Smooth muscle cell of the brain vasculature (primary cell): ENCODE results near the gene CFAP57.

ENCODE experiments used
- DNase-seq: peaks from one replicate; pipeline ENCODE4 v3.0.0-alpha.2; 2012; ENCODE audit warnings: low read depth, low spot score

Gene CFAP57

GRCh38 chr1:43253876-43254275 lies 81.7 kb downstream of the CFAP57 start:
- no peak for DNase-seq

DNA sequence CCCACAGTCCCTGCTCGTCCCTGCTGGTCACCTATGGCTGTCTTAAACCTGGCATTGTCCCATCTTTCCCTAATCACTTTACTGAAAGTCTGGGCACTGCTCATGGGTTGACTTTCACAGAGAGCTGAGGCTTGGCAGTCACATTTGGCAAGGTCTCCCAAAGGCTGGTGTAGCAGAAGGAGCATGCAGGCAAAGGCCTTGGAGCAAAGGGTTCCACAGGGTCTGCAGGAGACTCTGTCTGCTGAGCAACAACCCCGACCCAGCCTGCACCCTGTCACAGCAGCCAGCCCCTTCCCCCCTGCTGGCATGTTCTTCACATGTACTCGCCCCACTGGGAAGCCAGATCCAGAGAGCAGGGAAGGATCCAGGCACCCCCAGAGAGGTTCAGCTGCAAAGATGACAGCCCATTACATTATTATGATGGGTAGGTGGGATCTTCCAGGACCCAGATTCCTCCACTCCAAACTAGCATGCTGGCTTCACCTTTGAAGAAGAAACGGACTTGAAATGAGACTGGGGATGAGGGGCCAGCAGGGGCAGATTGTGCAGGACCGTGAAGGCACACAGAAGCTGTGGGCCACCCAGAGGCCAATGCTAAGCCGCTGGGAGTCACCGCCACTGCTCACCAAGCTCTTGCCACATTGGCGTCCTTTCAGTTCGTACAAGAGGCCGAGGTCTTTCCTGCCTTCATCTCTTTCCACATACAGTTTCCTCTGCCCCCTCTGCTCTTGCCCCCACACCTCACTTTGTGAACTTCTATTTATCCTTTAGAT lies 83.5 kb downstream of the CFAP57 start:
- DNase-seq = no peak

DNA sequence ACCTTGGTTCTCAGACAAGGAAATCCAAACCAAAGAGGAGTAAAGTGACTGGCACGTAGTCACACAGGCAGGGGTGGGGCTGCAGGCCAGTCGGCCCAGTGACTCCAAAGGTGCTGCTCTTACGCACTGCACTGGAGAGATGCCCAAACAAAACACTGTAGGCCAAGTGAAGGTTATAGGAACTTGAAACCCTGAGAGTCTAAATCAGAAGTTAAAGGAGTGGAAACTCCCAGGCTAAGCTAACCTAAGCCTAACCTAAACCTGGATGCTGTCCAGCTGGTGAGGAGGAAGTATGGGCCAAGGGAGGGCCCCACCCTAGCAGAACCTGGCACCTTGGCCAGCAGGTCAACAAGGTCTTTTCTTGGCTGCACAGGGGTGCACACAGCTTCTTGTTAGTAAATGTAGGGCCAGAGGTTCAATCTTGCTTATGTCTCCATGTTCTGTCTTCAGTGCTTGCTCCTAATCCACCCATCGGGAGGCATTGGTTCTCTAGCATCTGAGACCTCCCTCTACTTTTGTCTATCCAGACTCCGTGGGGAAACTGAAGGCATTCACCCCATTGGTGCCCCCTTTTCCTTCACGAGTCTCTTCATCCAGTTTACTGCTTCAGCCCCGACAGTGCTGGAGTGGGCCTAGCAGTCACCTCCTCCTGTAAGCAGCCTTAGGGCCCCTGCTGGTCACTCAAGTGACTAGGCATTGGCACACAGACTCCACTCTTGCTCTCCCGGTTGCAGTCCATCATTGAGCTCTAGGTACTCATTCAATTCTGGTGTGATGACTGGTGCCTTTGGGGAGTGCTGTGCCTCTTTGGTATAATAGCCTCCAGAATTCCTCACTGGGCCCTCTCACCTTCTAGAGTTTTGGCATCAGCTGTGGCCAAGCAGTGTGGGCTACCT lies 84.8 kb downstream of the CFAP57 start:
- DNase-seq = no peak

GRCh38 chr1:43258370-43258769 lies 86.2 kb downstream of the CFAP57 start:
- no peak for DNase-seq

GRCh38 chr1:43265431-43265830 lies 93.3 kb downstream of the CFAP57 start:
- DNase-seq = no peak

- no peak for DNase-seq
These were observed 94.8 kb downstream of the CFAP57 start for GRCh38 chr1:43266881-43267280.

GRCh38 chr1:43267291-43267805 lies 95.2 kb downstream of the CFAP57 start:
- DNase-seq = peak; percentile 4

DNA sequence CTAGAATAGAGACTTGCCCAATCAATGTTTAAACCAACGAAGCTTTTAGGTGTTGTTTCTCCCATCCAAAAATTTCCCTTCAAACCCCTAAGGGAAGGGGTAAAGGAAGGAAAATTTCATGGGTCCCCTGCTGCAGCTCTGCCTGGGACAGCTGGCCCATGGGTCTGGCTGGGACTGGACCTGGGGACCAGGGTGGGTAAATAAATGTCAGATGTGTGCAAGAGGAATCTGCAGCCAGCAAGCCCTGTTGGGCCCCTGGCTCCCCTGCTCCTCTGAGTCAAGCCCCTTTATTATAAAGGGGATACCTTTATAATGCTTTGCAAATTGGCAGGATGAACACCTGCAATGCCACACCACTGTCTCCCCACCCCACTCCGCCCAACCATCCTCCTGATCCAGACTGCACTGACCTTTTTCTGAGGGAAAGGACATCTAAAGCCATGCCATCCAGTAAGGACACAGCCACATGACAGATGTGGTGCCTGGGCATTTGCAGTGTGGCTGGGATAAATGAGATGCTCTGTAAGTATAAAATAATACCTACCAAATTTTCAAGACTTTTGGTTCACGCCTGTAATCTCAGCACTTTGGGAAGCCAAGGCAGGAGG lies 95.8 kb downstream of the CFAP57 start:
- DNase-seq = no peak

DNA sequence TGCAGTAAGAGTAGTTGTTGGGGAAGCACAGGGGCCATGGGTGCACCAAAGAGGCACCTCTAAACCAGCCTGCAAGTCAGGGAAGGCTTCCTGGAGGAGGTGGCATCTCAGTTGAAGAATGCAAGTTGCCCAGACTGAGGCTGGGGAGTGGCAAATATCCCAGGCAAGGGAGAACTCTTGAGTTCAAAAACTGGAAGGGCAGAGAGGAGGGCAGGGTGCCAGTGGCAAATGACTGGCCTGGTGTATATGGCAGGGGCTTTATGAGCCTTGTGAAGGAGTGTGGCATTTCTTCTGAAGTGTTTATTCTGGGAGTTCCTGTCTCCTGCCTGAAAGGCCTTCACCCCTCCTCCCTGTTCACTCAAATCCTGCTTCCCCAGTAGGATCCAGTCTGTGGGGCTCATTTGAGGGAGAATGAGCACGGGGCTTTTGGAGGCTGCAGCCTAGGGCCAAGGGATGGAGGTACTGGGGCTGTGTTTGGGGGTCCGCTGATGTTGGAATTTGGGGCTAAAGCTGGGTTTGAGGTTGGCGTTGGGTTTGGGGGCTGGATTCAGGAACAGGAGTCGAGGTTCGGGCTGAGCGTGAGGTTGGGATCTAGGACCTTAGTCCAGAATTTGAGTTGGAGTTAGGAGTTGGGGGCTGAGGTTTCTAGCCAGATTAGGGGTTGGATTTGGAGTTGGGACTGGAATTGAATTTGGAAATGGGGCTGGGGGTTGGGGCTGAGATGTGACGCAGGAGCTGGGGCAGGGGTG lies 97.7 kb downstream of the CFAP57 start, which contains the start of gene TMEM125:
TMEM125 (plus strand) TSS at position 357 of the 749 bp plus-strand sequence. CDS start 2,740 bp downstream, outside the sequence.
- no peak for DNase-seq

DNA sequence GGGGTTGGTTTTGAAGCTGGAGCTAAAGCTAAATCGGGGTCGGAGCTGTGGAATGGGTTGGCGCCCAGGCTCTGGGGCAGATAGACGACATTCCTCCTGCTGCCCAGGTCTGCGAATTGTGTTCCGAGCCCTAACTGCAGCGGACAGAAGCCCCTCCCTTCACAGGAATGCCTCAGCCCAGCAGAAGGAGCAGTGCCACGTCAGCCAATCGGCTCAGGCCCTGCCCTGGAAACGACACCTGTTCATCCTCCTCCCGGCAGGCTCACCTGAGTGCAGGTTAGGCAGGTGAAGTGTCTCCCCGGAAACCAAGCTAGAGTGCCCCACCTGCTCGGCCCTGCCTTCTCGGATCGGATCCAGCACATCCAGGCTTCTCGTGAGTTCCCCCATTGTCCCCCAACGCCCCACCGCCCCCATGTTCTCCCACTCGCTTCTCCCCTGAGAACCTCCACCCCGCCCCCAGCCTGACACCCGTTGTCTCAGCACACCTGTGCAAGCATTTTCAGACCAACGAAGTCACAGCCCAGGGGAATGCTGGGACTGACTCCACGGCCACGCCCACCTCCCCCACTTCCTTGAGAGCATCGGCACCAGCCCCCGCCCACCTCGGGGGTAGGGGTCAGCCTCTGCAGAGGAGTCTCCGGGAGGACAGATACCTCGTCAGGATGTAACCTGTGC lies 98.4 kb downstream of the CFAP57 start:
- no peak for DNase-seq

DNA sequence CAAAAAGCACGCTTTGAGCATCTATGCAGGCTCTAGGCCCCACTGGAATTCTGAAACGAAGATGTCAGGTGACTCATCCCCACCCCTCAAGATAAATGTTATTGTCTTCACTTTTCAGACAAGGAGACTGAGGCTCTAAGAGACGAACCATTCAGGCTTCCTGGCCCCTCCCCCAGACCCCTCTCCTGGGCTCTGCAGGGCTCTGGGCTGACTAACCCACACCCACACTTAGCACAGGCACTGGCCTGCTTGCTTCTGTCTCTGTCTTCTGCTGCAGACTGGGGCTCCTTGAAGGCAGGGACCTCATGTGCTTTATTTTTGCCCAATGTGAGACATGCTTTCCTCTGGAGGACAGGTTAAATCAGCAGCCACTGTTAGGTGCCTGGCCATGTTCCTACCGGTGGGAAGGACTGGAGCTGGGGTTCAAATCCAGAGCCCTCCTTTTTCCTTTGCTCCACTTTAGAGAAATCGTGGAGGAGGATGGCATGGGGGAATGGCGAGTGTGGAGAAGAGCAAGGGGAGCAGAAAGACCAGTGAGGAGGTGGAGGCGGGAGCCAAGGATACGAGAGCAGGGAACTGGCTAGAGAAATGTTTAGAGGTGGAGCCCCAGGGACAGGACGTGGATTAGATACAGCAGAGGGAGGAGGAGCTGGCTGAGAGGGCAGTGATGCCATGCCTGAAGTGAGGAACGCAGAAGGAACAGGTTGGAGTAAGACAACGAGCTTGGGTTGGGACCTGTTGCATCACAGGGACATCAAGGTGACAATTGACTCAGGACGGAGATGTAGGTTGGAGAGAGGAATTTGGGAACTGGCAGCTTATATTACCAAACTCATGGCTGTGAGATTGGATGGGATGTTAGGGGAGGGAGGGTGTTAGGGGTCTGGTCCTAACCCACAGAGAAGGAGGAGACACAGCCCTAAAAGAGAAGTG lies 99.3 kb downstream of the CFAP57 start:
- DNase-seq = no peak

DNA sequence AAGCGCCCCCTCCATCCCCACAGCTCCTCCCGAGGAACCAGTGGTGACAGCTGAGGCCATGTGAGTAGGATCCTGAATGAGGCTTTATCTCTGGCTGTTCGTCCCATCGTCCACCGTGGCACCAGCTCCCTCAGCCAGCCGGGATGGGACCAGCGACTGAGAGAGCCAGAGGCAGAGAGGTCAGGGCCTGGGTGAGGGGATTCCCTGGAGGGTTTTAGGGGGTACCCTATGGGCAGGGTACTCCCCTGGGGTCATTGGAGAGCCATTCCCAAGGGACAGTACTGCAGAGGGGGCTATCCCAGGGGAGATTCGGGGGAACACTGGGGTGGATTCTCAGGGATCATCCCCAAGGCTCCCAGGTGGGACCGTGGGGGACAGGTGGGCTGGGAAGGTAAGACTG lies 100.0 kb downstream of the CFAP57 start:
- no peak for DNase-seq

DNA sequence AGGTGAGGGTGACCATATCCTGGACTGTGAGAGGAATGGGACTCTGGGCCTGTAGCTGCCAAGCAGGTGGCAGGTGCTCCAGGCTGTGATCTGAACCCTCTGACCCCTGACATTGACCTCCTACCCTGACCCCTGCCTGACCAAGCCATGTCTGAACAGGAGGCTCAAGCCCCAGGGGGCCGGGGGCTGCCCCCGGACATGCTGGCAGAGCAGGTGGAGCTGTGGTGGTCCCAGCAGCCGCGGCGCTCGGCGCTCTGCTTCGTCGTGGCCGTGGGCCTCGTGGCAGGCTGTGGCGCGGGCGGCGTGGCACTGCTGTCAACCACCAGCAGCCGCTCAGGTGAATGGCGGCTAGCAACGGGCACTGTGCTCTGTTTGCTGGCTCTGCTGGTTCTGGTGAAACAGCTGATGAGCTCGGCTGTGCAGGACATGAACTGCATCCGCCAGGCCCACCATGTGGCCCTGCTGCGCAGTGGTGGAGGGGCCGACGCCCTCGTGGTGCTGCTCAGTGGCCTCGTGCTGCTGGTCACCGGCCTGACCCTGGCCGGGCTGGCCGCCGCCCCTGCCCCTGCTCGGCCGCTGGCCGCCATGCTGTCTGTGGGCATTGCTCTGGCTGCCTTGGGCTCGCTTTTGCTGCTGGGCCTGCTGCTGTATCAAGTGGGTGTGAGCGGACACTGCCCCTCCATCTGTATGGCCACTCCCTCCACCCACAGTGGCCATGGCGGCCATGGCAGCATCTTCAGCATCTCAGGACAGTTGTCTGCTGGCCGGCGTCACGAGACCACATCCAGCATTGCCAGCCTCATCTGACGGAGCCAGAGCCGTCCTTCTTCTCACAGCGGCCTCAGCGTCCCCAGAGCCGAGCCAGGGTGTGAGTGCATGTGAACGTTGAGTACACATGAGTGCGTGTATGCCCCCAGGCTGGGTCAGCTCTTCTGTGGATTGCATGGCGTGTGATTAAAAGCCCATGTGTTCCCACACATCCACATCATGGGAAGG lies 100.7 kb downstream of the CFAP57 start:
- DNase-seq = no peak

- DNase-seq = no peak
These were observed 101.6 kb downstream of the CFAP57 start for GRCh38 chr1:43273708-43274107.

DNA sequence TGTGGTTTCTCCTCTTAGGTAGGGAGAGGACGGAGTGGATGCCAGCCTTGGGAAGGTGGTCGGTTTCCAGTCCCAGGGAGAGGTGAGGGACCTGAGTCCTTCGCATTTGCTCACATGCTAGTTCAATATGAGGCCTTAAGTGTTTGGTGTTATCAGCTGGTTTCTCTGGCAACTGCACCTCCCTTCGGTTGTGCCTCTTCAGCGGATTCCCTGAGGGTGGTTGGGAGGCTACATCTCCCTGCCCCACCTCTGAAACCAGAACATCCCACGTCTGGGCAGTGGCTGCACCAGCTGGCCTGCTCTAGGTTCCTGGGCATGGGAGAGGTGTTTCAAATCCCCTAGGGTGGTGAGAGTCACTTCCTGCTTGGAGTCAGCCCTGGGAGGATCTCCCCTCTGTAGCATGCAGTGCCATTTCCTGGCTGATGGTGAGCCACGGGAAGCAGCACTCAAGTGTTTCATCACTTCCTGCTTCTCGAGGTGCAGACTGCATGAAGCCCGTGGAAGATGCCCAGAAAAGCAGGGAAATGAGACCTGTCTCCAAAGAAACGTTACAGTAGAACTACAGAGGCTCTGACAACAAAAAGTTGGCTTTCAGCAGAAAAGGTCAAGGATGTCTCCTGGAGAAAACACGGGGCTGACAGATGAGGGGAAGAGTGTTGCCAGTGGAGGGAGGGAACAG lies 102.1 kb downstream of the CFAP57 start:
- DNase-seq = no peak

- DNase-seq = no peak
These were observed 102.7 kb downstream of the CFAP57 start for GRCh38 chr1:43274804-43275180.

DNA sequence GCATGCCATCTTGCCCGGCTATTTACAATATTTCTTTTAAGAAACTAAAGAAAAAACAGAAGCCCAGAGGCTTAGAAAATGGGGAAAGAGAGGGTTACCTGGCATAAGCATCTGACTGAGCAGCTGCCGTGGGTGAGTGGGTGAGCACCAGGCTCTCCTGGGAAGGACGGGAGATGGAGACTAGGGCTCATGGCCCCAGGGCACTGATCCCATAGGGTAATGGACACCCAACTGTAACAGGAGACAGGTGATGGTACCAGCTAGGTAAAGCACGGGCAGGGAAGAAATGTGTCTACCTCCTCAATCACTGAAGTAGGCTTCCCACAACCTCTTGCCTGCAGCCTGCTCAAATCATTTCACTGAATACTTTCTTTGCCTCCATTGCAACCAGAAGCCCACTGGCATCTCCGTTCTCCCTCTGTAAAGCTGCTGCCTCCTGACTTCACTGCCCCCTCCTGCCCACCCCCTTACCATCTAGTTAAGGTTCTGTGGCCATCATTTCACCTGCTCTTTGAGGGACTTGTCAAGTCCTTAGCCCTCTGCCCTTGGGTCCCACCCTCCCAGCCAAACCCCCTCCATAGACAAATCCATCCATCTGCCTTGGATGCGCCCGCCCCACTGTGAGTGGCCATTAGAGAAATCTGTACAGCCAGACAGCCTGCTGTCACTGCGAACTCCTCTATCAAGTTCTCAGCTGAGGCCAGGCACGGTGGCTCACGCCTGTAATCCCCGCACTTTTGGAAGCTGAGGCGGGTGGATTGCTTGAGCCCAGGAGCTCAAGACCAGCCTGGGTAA lies 103.9 kb downstream of the CFAP57 start:
- DNase-seq = no peak
